Body of pancreas (tissue), 4 donors: ENCODE results near the gene CADM2. TPM values are rescaled to one million over a fixed set of nuclear protein-coding genes. Genes with fewer than 3 reads are reported as not detected.

Experiments used
- ATAC-seq: fragments of 150-250 bp; one replicate; pipeline ENCODE4 v1.9.1; 2016
- DNase-seq, 4 donors: peaks; one replicate each; pipeline ENCODE4 v3.0.0-alpha.2; 2019
- H3K27ac ChIP-seq, 4 donors: fragments of 200-600 bp; sonication (generic); 1 replicate in 3 of 4; 2 replicates in 1 of 4; pipeline versions ENCODE4 v1.5.1 to v1.6.1; 2016 to 2019; ENCODE audit warnings: mild to moderate bottlenecking in 1 of 4, mixed read lengths in 1 of 4, moderate library complexity in 1 of 4
- H3K27me3 ChIP-seq, 2 donors: fragments of 200-600 bp; sonication (generic); one replicate each; pipeline ENCODE4 v1.6.0; 2016; ENCODE audit warnings: mild to moderate bottlenecking in 1 of 2
- H3K36me3 ChIP-seq, 2 donors: fragments of 200-600 bp; sonication (generic); replicated peaks in 1 of 2; 2 replicates each; pipeline ENCODE4 v1.5.1; 2016; ENCODE audit warnings: low read depth in 2 of 2; ENCODE audit not compliant: insufficient read depth in 1 of 2
- H3K4me1 ChIP-seq: fragments of 200-600 bp; sonication (generic); one replicate; pipeline ENCODE4 v1.6.0; 2016
- H3K4me3 ChIP-seq, 2 donors: fragments of 200-600 bp; sonication (generic); 1 replicate in 1 of 2; 2 replicates in 1 of 2; pipeline ENCODE4 v1.5.1; 2016 to 2019
- H3K9me3 ChIP-seq, 3 donors: fragments of 200-600 bp; sonication (generic); 1 replicate in 2 of 3; 2 replicates in 1 of 3; pipeline ENCODE4 v1.5.1; 2016
- CTCF ChIP-seq, 7 experiments: fragments of 450-650 bp in 4 of 7; fragments of 200-600 bp in 3 of 7; sonication (generic) in 3 of 7; IDR thresholded peaks; one replicate each; pipeline ENCODE4 v1.5.1; 2016 to 2019; ENCODE audit warnings: antibody characterized with exemption in 7 of 7
- POLR2A ChIP-seq, 3 donors: fragments of 450-650 bp; IDR thresholded peaks; one replicate each; pipeline ENCODE4 v1.6.1; 2016; ENCODE audit warnings: antibody characterized with exemption in 3 of 3, mild to moderate bottlenecking in 2 of 3
- WGBS, 2 donors: methylation state at CpG; one replicate each; pipeline ENCODE4 v1.1.5; 2017; 5-methylcytosine and 5-hydroxymethylcytosine counted together
- intact Hi-C: fragments of 100-400 bp; cut with DNase I; formaldehyde crosslinking; loops from one replicate; pipeline ENCODE4 v1.15.1; 2023
- total RNA-seq, 2 donors: library from RNA; depleted of rRNA; stranded (reverse); fragments of >200 nt; gene quantifications; one replicate each; pipeline ENCODE4 v1.1.0, GENCODE V29; 2016

The CADM2 gene
- total RNA-seq, 2 donors from 2014 or later: 0.26 to 1.3 TPM

GRCh38 chr3:85170646-85171045 lies 211.9 kb downstream of the CADM2 start:
- H3K27ac ChIP-seq: no peak overlapping the region
- no peaks in the 10 kb centered on the region for H3K27me3 ChIP-seq
- no peak overlapping the region for H3K4me3 ChIP-seq
- intact Hi-C loops: no loop called here
- H3K36me3 ChIP-seq: no peaks in the 10 kb centered on the region
- 40 to 65% methylated on average over 1 of the region's 1 CpG for WGBS, 2 donors
- no peak for ATAC-seq
- H3K4me1 ChIP-seq: no peaks in the 10 kb centered on the region
- H3K9me3 ChIP-seq: no peaks in the 10 kb centered on the region
- DNase-seq: no peak
- no peak for TF ChIP-seq CTCF (IDR thresholded peaks at IDR 0.05)
- no peak for TF ChIP-seq POLR2A (IDR thresholded peaks at IDR 0.05)

GRCh38 chr3:85171976-85172375 lies 213.2 kb downstream of the CADM2 start:
- Histone ChIP-seq H3K27me3 (no peaks in the 10 kb centered on the region), H3K36me3 (no peaks in the 10 kb centered on the region), H3K4me1 (no peaks in the 10 kb centered on the region), H3K9me3 (no peaks in the 10 kb centered on the region), H3K4me3 (no peak overlapping the region), H3K27ac (no peak overlapping the region)
- intact Hi-C loops: no loop called here
- WGBS, 2 donors: 71 to 76% methylated on average over 1 of the region's 1 CpG
- ATAC-seq (no peak), DNase-seq (no peak)
- no peak for TF ChIP-seq POLR2A (IDR thresholded peaks at IDR 0.05)
- TF ChIP-seq CTCF (IDR thresholded peaks at IDR 0.05): no peak

GRCh38 chr3:85176799-85177198 lies 218.0 kb downstream of the CADM2 start:
- Histone ChIP-seq H3K4me1 (no peaks in the 10 kb centered on the region), H3K27me3 (no peaks in the 10 kb centered on the region), H3K9me3 (no peaks in the 10 kb centered on the region), H3K36me3 (no peaks in the 10 kb centered on the region), H3K27ac (no peak overlapping the region), H3K4me3 (no peak overlapping the region)
- DNase-seq: no peak
- ATAC-seq: no peak
- intact Hi-C loops: no loop called here
- no peak for TF ChIP-seq CTCF (IDR thresholded peaks at IDR 0.05)
- no peak for TF ChIP-seq POLR2A (IDR thresholded peaks at IDR 0.05)
- 28 to 43% methylated on average over 1 of the region's 1 CpG for WGBS, 2 donors

GRCh38 chr3:85182975-85183752 lies 224.4 kb downstream of the CADM2 start:
- Histone ChIP-seq H3K4me1 (no peaks in the 10 kb centered on the region), H3K27ac (no peak overlapping the region), H3K4me3 (no peak overlapping the region), H3K36me3 (no peaks in the 10 kb centered on the region), H3K27me3 (no peaks in the 10 kb centered on the region), H3K9me3 (no peaks in the 10 kb centered on the region)
- DNase-seq (no peak), ATAC-seq (no peak)
- TF ChIP-seq CTCF (IDR thresholded peaks at IDR 0.05): no peak
- TF ChIP-seq POLR2A (IDR thresholded peaks at IDR 0.05): no peak
- intact Hi-C loops: no loop called here
- 70 to 76% methylated on average over 3 of the region's 3 CpGs for WGBS, 2 donors

- no peak for DNase-seq
- H3K36me3 ChIP-seq: no peaks in the 10 kb centered on the region
- 37 to 50% methylated on average over 1 of the region's 1 CpG for WGBS, 2 donors
Observed at GRCh38 chr3:85185495-85185894, 226.7 kb downstream of the CADM2 start.

More at GRCh38 chr3:85185495-85185894, 226.7 kb downstream of the CADM2 start:
- Histone ChIP-seq H3K9me3 (no peaks in the 10 kb centered on the region), H3K4me3 (no peak overlapping the region), H3K27me3 (no peaks in the 10 kb centered on the region), H3K4me1 (no peaks in the 10 kb centered on the region), H3K27ac (no peak overlapping the region)
- ATAC-seq: no peak
- intact Hi-C loops: no loop called here
- TF ChIP-seq CTCF (IDR thresholded peaks at IDR 0.05) (no peak), POLR2A (IDR thresholded peaks at IDR 0.05) (no peak)
